HG03045 (cell line): ENCODE results near the gene PPP2R3C.
A peak's percentile ranks its signal among the peaks of the same experiment; 100 is the strongest.
"Not testable (repeated sequence)": the region's sequence is repeated elsewhere in the genome, so short reads cannot be mapped to it uniquely, and the experiment has no call there.

ENCODE experiments used
- ATAC-seq: cut with Tn5 transposase; IDR thresholded peaks from one replicate; pipeline ENCODE4 v1.9.1; 2021; ENCODE audit warnings: mild to moderate bottlenecking, moderate library complexity; ENCODE audit not compliant: unreplicated experiment

PPP2R3C gene

GRCh38 chr14:35065731-35066130 lies 56.1 kb downstream of the PPP2R3C start:
- not testable (repeated sequence) for ATAC-seq

GRCh38 chr14:35061113-35061791 lies 60.5 kb downstream of the PPP2R3C start:
- ATAC-seq = not testable (repeated sequence)

- no peak for ATAC-seq
Observed at GRCh38 chr14:35052637-35053036, 69.2 kb downstream of the PPP2R3C start.

- no peak for ATAC-seq
Observed at GRCh38 chr14:35051796-35052195, 70.0 kb downstream of the PPP2R3C start.

GRCh38 chr14:35050652-35051051 lies 71.1 kb downstream of the PPP2R3C start:
- no peak for ATAC-seq

GRCh38 chr14:35047976-35048513 lies 73.7 kb downstream of the PPP2R3C start:
- ATAC-seq = no peak

- peak; percentile 34 for ATAC-seq
Observed at GRCh38 chr14:35046751-35047536, 74.8 kb downstream of the PPP2R3C start.

GRCh38 chr14:35046048-35046750 lies 75.6 kb downstream of the PPP2R3C start, which contains the start of gene FAM177A1:
Gene FAM177A1 (plus strand): TSS chr14:35046272. CDS start chr14:35046464, 192 bp downstream.
- peak; percentile 95 for ATAC-seq

- ATAC-seq = no peak
Observed at GRCh38 chr14:35045798-35046047, 76.1 kb downstream of the PPP2R3C start.

- ATAC-seq = no peak
Observed at GRCh38 chr14:35044939-35045797, 76.6 kb downstream of the PPP2R3C start.

GRCh38 chr14:35043046-35043445 lies 78.7 kb downstream of the PPP2R3C start:
- no peak for ATAC-seq

GRCh38 chr14:35042632-35043031 lies 79.2 kb downstream of the PPP2R3C start:
- ATAC-seq = no peak

- not testable (repeated sequence) for ATAC-seq
Observed at GRCh38 chr14:35038312-35038711, 83.5 kb downstream of the PPP2R3C start.
